Trophoblast cell (in vitro differentiated cells and primary cell): ENCODE results near the gene RIC3.
A peak's percentile ranks its signal among the peaks of the same experiment; 100 is the strongest.

ENCODE experiments used
- DNase-seq, 2 donors: peaks; one replicate each; pipeline ENCODE4 v3.0.0-alpha.2; 2016
- H2AFZ ChIP-seq: 2 replicates; pipeline ENCODE4 v1.6.1; 2013; ENCODE audit warnings: low read length, moderate library complexity, mild to moderate bottlenecking; ENCODE audit not compliant: insufficient read depth, poor library complexity
- H2AK5ac ChIP-seq: 2 replicates; pipeline ENCODE4 v1.6.1; 2013; ENCODE audit warnings: mild to moderate bottlenecking, low read length
- H2BK120ac ChIP-seq: 2 replicates; pipeline ENCODE4 v1.6.1; 2013; ENCODE audit warnings: low read length, mild to moderate bottlenecking, moderate library complexity; ENCODE audit not compliant: insufficient read depth, poor library complexity
- H2BK12ac ChIP-seq: 2 replicates; pipeline ENCODE4 v1.6.1; 2013; ENCODE audit warnings: mild to moderate bottlenecking, low read length, moderate library complexity
- H2BK5ac ChIP-seq: 2 replicates; pipeline ENCODE4 v1.6.1; 2013; ENCODE audit warnings: low read length, low read depth, moderate library complexity, mild to moderate bottlenecking; ENCODE audit not compliant: poor library complexity
- H3K14ac ChIP-seq: 2 replicates; pipeline ENCODE4 v1.6.1; 2013; ENCODE audit warnings: mild to moderate bottlenecking, low read length
- H3K18ac ChIP-seq: 2 replicates; pipeline ENCODE4 v1.6.1; 2013; ENCODE audit warnings: mild to moderate bottlenecking, low read length
- H3K23ac ChIP-seq: 2 replicates; pipeline ENCODE4 v1.6.1; 2013; ENCODE audit warnings: low read length
- H3K27ac ChIP-seq: 2 replicates; pipeline ENCODE4 v1.5.1; 2013; ENCODE audit warnings: low read depth, mild to moderate bottlenecking, inconsistent platforms, low read length, moderate library complexity
- H3K27me3 ChIP-seq: 2 replicates; pipeline ENCODE4 v1.6.1; 2013; ENCODE audit warnings: inconsistent platforms, mild to moderate bottlenecking, low read length, moderate library complexity; ENCODE audit not compliant: insufficient read depth
- H3K36me3 ChIP-seq, 2 experiments: 1 replicate in 1 of 2; 2 replicates in 1 of 2; pipeline ENCODE4 v1.6.1; 2013; ENCODE audit warnings: low read length in 2 of 2, mild to moderate bottlenecking in 2 of 2, moderate library complexity in 1 of 2; ENCODE audit not compliant: insufficient read depth in 2 of 2, control insufficient read depth in 1 of 2
- H3K4ac ChIP-seq: 2 replicates; pipeline ENCODE4 v1.6.1; 2013; ENCODE audit warnings: low read depth, mild to moderate bottlenecking, low read length, moderate library complexity
- H3K4me1 ChIP-seq, 2 experiments: 1 replicate in 1 of 2; 2 replicates in 1 of 2; pipeline ENCODE4 v1.6.1; 2013; ENCODE audit warnings: low read length in 2 of 2, mild to moderate bottlenecking in 2 of 2, moderate library complexity in 1 of 2; ENCODE audit not compliant: insufficient read depth in 2 of 2, control insufficient read depth in 1 of 2
- H3K4me2 ChIP-seq: 2 replicates; pipeline ENCODE4 v1.6.1; 2013; ENCODE audit warnings: inconsistent platforms, mild to moderate bottlenecking, low read length, moderate library complexity
- H3K4me3 ChIP-seq: 2 replicates; pipeline ENCODE4 v1.5.1; 2013; ENCODE audit warnings: mild to moderate bottlenecking, low read depth, low read length, inconsistent platforms
- H3K79me1 ChIP-seq: one replicate; pipeline ENCODE4 v1.6.1; 2013; ENCODE audit warnings: low read length
- H3K79me2 ChIP-seq: 2 replicates; pipeline ENCODE4 v1.6.1; 2013; ENCODE audit warnings: low read length, mild to moderate bottlenecking; ENCODE audit not compliant: control insufficient read depth, insufficient read depth, poor library complexity
- H3K9ac ChIP-seq: 2 replicates; pipeline ENCODE4 v1.6.1; 2013; ENCODE audit warnings: mild to moderate bottlenecking, low read length
- H3K9me3 ChIP-seq: 2 replicates; pipeline ENCODE4 v1.6.1; 2013; ENCODE audit warnings: low read depth, mild to moderate bottlenecking, control low read depth, inconsistent platforms, low read length; ENCODE audit not compliant: insufficient read depth
- H4K12ac ChIP-seq: 2 replicates; pipeline ENCODE4 v1.6.1; 2013; ENCODE audit warnings: low read depth, mild to moderate bottlenecking, low read length, moderate library complexity
- H4K8ac ChIP-seq: 2 replicates; pipeline ENCODE4 v1.6.1; 2013; ENCODE audit warnings: low read depth, mild to moderate bottlenecking, low read length, moderate library complexity
- H4K91ac ChIP-seq: one replicate; pipeline ENCODE4 v1.6.1; 2013; ENCODE audit warnings: low read depth, mild to moderate bottlenecking, low read length, moderate library complexity
- WGBS: extraction: QIAGEN DNeasy Blood & Tissue Kit; methylation state at CpG from one replicate; pipeline ENCODE4 v1.1.7; 2013; ENCODE audit warnings: missing lambda C conversion rate; ENCODE audit not compliant: insufficient read length, insufficient coverage; ENCODE audit errors: extremely low coverage; 5-methylcytosine and 5-hydroxymethylcytosine counted together

Gene RIC3

DNA sequence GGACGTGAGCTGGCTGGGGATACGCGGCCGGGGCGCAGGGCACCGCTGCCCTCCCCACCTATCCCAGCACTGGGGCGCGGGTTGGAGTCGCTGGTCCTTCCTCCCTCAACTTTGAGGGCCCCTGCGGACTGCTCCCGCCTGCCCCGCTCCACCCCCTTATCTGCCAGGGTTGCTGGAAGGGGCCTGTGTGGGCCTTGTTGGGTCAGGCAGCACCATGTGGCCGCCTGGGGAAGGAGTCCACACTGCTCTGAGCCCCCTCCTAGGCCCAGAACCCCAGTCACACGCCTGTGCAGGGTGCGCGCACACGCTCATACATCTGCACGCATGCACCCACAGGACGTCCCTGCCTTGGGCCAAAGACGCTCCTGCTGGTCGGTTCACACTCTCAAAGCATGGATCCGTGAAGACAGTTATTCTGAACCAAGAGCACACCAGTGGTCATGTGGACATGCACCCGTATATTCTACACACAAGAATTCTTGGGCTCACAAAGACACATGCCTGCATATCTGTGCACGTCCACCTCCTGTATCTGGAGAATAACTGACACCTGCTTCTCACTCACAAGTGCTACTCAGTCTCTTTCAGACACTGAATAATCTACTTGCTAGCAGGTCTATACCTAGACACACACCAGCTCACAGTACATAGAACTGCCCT, 87.1 kb downstream of the RIC3 start:
- H3K4ac ChIP-seq: peak overlapping the region; percentile 15
- no CpG with 5 or more reads among the region's 24 CpGs for WGBS
- peaks cover 20 to 25% of the 10 kb centered on the region in 2 experiments for H3K4me1 ChIP-seq
- no peak overlapping the region for H3K27ac ChIP-seq
- peak overlapping the region; percentile 10 for H3K9ac ChIP-seq
- no peak overlapping the region for H2BK120ac ChIP-seq
- peaks cover 6% of the 10 kb centered on the region for H3K79me1 ChIP-seq
- H3K4me3 ChIP-seq: peak overlapping the region; percentile 75
- peak overlapping the region; percentile 42 for H4K8ac ChIP-seq
- H3K9me3 ChIP-seq: no peaks in the 10 kb centered on the region
- H3K23ac ChIP-seq: no peak overlapping the region
- peak overlapping the region; percentile 49 for H3K18ac ChIP-seq
- peak overlapping the region; percentile 67 for H3K14ac ChIP-seq
- peak overlapping the region; percentile 50 for H2AFZ ChIP-seq
- no peak overlapping the region for H2BK5ac ChIP-seq
- peak overlapping the region; percentile 11 for H4K12ac ChIP-seq
- no peaks in the 10 kb centered on the region for H3K36me3 ChIP-seq
- DNase-seq: peak in 1 of 2 donors; percentile 46
- peak overlapping the region; percentile 26 for H4K91ac ChIP-seq
- H3K4me2 ChIP-seq: peak overlapping the region; percentile 92
- peaks cover 1% of the 10 kb centered on the region for H3K79me2 ChIP-seq
- H2BK12ac ChIP-seq: no peak overlapping the region
- H2AK5ac ChIP-seq: no peak overlapping the region
- no peaks in the 10 kb centered on the region for H3K27me3 ChIP-seq

DNA sequence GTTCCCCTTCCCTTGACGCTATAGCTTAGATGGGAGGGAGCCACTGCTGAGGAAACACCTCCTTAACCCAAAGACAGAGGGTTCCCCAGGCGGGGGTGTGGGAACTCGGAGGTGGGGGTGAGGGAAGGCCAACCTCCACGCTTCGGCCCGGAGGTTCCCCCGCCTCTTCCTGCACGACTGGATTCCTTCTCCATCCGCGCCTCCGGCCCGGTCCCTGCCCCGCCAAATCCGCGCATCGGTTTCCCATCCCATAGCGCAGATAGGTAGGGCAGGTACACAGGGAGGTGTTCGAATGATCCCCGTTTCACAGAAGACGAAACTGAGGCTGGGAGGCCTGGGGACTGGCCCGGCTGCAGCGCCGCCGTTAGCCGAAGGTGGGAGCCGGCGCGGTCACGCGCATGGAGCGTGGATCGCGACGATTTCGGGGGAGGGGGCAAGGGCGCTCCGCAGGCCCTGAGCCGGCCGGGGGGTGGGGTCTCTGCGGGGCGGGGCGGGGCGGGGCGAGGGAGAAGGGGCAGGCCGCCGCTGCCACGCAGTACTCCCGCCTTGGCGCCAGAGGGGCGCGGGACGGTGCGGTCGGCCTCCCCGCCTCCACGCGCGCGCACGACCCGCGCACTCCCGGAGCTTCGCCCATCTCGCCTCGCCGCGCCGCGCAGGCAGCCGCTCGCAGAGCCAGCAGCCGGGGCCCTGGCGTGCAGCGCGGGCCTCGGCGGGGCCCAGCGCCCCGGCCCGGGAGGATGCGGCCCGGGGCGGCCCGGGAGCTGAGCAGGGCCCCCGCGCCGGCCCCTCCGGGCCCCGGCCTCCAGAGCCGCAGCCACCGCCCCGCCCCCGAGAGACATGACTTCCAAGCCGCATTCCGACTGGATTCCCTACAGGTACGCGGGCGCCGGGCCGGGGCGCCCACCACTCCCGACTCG, 87.9 kb downstream of the RIC3 start, which contains the start of gene TUB:
TSS of gene TUB (plus strand) at position 538 of the 917 bp plus-strand sequence. CDS start at position 838, 300 bp downstream.
- Histone ChIP-seq H3K23ac (no peak within 1 kb of the TSS), H3K9ac (peak within 1 kb of the TSS; percentile 34), H2BK120ac (no peak within 1 kb of the TSS), H3K14ac (peak within 1 kb of the TSS; percentile 67), H2AFZ (peak within 1 kb of the TSS; percentile 56), H3K27me3 (no peaks in the 10 kb centered on the region), H3K27ac (no peak within 1 kb of the TSS), H4K91ac (peak within 1 kb of the TSS; percentile 32), H2AK5ac (no peak within 1 kb of the TSS), H3K4me1 (peaks cover 20 to 25% of the 10 kb centered on the region in 2 experiments), H3K4me3 (peak within 1 kb of the TSS; percentile 75), H3K9me3 (no peaks in the 10 kb centered on the region), H2BK5ac (no peak within 1 kb of the TSS), H3K79me2 (peaks cover 1% of the 10 kb centered on the region), H3K36me3 (no peaks in the 10 kb centered on the region), H3K4me2 (peak within 1 kb of the TSS; percentile 92), H4K8ac (peak within 1 kb of the TSS; percentile 42), H3K79me1 (peaks cover 6% of the 10 kb centered on the region), H3K4ac (peak within 1 kb of the TSS; percentile 15), H3K18ac (peak within 1 kb of the TSS; percentile 49), H4K12ac (peak within 1 kb of the TSS; percentile 11), H2BK12ac (no peak within 1 kb of the TSS)
- WGBS: no CpG with 5 or more reads among the region's 104 CpGs
- DNase-seq: peak; percentile 19 to 36

DNA sequence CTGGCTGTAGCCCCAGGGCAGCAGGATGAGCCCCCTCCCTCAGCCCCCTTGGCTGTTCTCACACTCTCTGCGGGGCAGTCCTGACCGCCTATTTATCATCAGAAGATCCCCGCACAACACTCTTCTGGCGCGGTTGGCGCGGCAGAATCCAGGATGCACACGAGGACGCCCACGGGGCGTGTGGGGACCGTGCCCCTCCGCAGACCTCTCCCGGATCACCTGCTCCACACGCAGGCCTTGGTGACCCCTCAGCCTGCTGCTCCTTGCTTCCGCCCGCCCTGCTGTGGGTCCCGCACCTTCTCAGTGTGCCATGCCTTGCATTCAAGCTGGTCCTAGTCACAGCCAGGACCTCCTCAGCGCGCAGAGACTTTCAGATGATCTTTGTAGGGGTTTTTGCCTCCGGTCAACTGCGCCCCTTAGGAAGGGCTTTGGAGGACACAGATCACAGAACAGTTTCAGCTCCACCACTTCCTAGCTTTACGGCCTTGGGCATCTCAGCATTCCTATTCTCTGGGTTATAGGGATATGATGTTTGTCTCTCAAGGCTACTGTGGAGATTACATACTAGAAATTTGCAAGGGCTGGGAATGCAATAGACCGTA, 88.7 kb downstream of the RIC3 start:
- no peak overlapping the region for H3K9ac ChIP-seq
- no peak overlapping the region for H3K18ac ChIP-seq
- H3K4me2 ChIP-seq: peak overlapping the region; percentile 92
- H2AFZ ChIP-seq: no peak overlapping the region
- H3K4me3 ChIP-seq: peak overlapping the region; percentile 71
- H3K27ac ChIP-seq: no peak overlapping the region
- H3K14ac ChIP-seq: no peak overlapping the region
- DNase-seq: peak; percentile 78 to 86
- no peaks in the 10 kb centered on the region for H3K36me3 ChIP-seq
- peaks cover 6% of the 10 kb centered on the region for H3K79me1 ChIP-seq
- peaks cover 20 to 25% of the 10 kb centered on the region in 2 experiments for H3K4me1 ChIP-seq
- H3K9me3 ChIP-seq: no peaks in the 10 kb centered on the region
- no peak overlapping the region for H2BK5ac ChIP-seq
- H2AK5ac ChIP-seq: no peak overlapping the region
- H3K23ac ChIP-seq: no peak overlapping the region
- H3K4ac ChIP-seq: no peak overlapping the region
- peaks cover 1% of the 10 kb centered on the region for H3K79me2 ChIP-seq
- H4K12ac ChIP-seq: no peak overlapping the region
- H2BK12ac ChIP-seq: no peak overlapping the region
- no peak overlapping the region for H4K8ac ChIP-seq
- H4K91ac ChIP-seq: no peak overlapping the region
- no peak overlapping the region for H2BK120ac ChIP-seq
- WGBS: no CpG with 5 or more reads among the region's 24 CpGs
- H3K27me3 ChIP-seq: no peaks in the 10 kb centered on the region

DNA sequence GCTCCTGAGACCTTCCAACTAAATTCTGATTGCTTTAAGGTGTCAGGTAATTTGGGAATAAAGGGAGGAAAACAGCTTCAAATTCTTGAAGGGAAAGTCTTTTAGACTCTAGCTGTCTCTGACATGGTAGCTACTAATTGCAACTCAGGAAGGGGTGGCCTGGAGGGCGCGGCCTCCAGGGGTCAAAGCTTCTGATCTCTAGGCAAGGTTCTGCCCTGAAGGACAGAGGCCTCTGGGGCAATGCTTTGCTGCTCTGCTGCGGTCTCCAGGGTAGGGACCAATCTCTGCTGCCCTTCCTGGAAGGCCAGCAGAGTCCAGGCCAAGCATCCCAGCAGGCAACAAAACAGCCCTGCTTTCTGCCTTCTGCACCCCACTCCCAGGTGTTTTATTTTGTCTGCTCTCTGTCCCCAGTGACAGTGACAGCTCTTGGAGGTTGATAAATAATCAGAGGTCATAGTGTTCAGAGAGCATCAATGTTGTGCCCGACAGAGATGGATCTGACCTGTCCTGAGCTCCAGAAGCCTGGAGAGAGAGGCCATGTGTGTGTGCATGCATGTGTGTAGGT, 89.6 kb downstream of the RIC3 start:
- peaks cover 20 to 25% of the 10 kb centered on the region in 2 experiments for H3K4me1 ChIP-seq
- WGBS: no CpG with 5 or more reads among the region's 4 CpGs
- no peak for DNase-seq

More for the DNA sequence above, 89.6 kb downstream of the RIC3 start:
- no peak overlapping the region for H3K9ac ChIP-seq
- no peak overlapping the region for H3K23ac ChIP-seq
- H4K12ac ChIP-seq: no peak overlapping the region
- H2AFZ ChIP-seq: no peak overlapping the region
- no peak overlapping the region for H2AK5ac ChIP-seq
- H3K27ac ChIP-seq: no peak overlapping the region
- no peak overlapping the region for H2BK5ac ChIP-seq
- no peak overlapping the region for H4K91ac ChIP-seq
- no peak overlapping the region for H3K14ac ChIP-seq
- no peak overlapping the region for H3K4ac ChIP-seq
- H3K9me3 ChIP-seq: no peaks in the 10 kb centered on the region
- no peaks in the 10 kb centered on the region for H3K36me3 ChIP-seq
- no peak overlapping the region for H4K8ac ChIP-seq
- H2BK12ac ChIP-seq: no peak overlapping the region
- H2BK120ac ChIP-seq: no peak overlapping the region
- no peak overlapping the region for H3K4me3 ChIP-seq
- H3K18ac ChIP-seq: no peak overlapping the region
- peaks cover 1% of the 10 kb centered on the region for H3K79me2 ChIP-seq
- peaks cover 6% of the 10 kb centered on the region for H3K79me1 ChIP-seq
- H3K4me2 ChIP-seq: no peak overlapping the region
- H3K27me3 ChIP-seq: no peaks in the 10 kb centered on the region
